Transverse colon (tissue), 4 donors: Measurements from ENCODE around the gene TBL1XR1.

ENCODE experiments used
- EP300 ChIP-seq: sonication (generic); formaldehyde crosslinking; IDR thresholded peaks from one replicate; pipeline ENCODE4 v1.6.1; 2017; ENCODE audit warnings: antibody characterized with exemption, low read depth
- POLR2A ChIP-seq: fragments of 450-650 bp; IDR thresholded peaks from one replicate; pipeline ENCODE4 v1.6.1; 2016; ENCODE audit warnings: antibody characterized with exemption, mild to moderate bottlenecking, moderate library complexity
- POLR2AphosphoS5 ChIP-seq, 3 donors: sonication (generic); formaldehyde crosslinking; IDR thresholded peaks; one replicate each; pipeline ENCODE4 v1.6.1; 2016; ENCODE audit warnings: antibody characterized with exemption in 3 of 3
- TF ChIP-seq, protein P1 (sequence below), 5 experiments: fragments of 200-600 bp in 3 of 5; fragments of 450-650 bp in 2 of 5; sonication (generic) in 3 of 5; IDR thresholded peaks; 1 replicate in 2 of 5; 2 replicates in 3 of 5; pipeline ENCODE4 v1.5.1; 2016 to 2017; ENCODE audit warnings: antibody characterized with exemption in 5 of 5, inconsistent platforms in 3 of 5, mild to moderate bottlenecking in 2 of 5, moderate library complexity in 1 of 5

DNA sequence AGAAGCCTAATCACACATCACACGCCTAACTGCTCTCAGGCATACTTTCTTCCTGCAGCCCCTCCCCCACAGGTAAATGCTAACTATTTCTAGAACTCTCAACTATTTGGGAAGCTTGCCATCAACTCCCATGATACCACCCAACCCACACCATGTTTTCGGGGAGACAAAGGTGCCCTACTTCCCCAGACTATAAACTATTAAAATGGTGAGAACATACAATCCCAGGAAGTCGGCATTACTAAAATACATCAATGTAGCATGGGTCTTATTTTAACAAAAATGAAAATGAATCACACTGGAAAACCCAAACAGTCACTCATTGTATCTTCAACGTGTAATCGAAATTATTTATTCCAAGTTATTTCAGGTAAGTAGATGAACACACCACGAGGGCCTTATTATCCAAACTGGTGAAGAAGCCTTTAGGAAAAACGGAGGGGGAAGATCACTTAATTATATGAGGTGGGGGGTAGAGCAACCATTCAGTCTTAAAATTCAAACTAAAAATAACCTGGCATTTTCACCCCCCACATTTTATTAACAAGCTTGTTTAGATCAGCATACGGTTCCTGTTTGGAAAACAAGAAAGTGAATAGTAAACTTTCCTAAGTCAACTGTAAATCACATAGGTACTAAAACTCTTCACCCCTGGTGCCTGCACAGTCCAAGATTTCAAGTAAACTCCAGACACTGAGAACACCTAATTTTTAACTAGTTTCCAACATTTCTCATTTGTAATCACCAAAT lies 1.9 kb downstream of the TBL1XR1 start:
- TF ChIP-seq POLR2A (no peak), POLR2AphosphoS5 (IDR thresholded peaks at IDR 0.05) (no peak), EP300 (no peak)
- TF ChIP-seq, protein P1, sequence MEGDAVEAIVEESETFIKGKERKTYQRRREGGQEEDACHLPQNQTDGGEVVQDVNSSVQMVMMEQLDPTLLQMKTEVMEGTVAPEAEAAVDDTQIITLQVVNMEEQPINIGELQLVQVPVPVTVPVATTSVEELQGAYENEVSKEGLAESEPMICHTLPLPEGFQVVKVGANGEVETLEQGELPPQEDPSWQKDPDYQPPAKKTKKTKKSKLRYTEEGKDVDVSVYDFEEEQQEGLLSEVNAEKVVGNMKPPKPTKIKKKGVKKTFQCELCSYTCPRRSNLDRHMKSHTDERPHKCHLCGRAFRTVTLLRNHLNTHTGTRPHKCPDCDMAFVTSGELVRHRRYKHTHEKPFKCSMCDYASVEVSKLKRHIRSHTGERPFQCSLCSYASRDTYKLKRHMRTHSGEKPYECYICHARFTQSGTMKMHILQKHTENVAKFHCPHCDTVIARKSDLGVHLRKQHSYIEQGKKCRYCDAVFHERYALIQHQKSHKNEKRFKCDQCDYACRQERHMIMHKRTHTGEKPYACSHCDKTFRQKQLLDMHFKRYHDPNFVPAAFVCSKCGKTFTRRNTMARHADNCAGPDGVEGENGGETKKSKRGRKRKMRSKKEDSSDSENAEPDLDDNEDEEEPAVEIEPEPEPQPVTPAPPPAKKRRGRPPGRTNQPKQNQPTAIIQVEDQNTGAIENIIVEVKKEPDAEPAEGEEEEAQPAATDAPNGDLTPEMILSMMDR (IDR thresholded peaks at IDR 0.05) = no peak
